Karpas-422 (cell line): ENCODE measurements around the gene VSTM4. TPM values are rescaled to one million over a fixed set of nuclear protein-coding genes. Genes with fewer than 3 reads are reported as not detected.

Experiments used
- DNase-seq: peaks from one replicate; pipeline ENCODE4 v3.0.0-alpha.2; 2015
- H2AFZ ChIP-seq: fragments of 200-600 bp; sonication (generic); 2 replicates; pipeline ENCODE4 v1.6.1; 2014; ENCODE audit warnings: antibody characterized with exemption, low read length, mixed read lengths
- H3K27ac ChIP-seq: fragments of 200-600 bp; sonication (generic); 2 replicates; pipeline ENCODE4 v1.5.1; 2014; ENCODE audit warnings: mild to moderate bottlenecking, low read length, moderate library complexity
- H3K27me3 ChIP-seq: fragments of 200-600 bp; sonication (generic); 2 replicates; pipeline ENCODE4 v1.6.1; 2014; ENCODE audit warnings: low read length, mixed read lengths
- H3K36me3 ChIP-seq: fragments of 200-600 bp; sonication (generic); 2 replicates; pipeline ENCODE4 v1.6.1; 2014; ENCODE audit warnings: low read length, mixed read lengths; ENCODE audit not compliant: insufficient read depth
- H3K4me1 ChIP-seq: fragments of 200-600 bp; sonication (generic); 2 replicates; pipeline ENCODE4 v1.6.1; 2014; ENCODE audit warnings: mild to moderate bottlenecking, low read length, mixed read lengths
- H3K4me2 ChIP-seq: fragments of 200-600 bp; sonication (generic); 2 replicates; pipeline ENCODE4 v1.6.1; 2014; ENCODE audit warnings: low read length, low read depth, mild to moderate bottlenecking; ENCODE audit not compliant: poor library complexity, severe bottlenecking
- H3K4me3 ChIP-seq: fragments of 200-600 bp; sonication (generic); 2 replicates; pipeline ENCODE4 v1.5.1; 2014; ENCODE audit warnings: mild to moderate bottlenecking, antibody characterized with exemption, low read length, mixed read lengths
- H3K79me2 ChIP-seq: fragments of 200-600 bp; sonication (generic); 2 replicates; pipeline ENCODE4 v1.6.1; 2014; ENCODE audit warnings: mild to moderate bottlenecking, low read length, mixed read lengths
- H3K9ac ChIP-seq: fragments of 200-600 bp; sonication (generic); 2 replicates; pipeline ENCODE4 v1.6.0; 2014; ENCODE audit warnings: low read length
- H3K9me2 ChIP-seq: fragments of 200-600 bp; sonication (generic), shearing (Covaris generic); replicated peaks from 2 replicates; pipeline ENCODE4 v1.6.0; 2014; ENCODE audit warnings: mild to moderate bottlenecking, low read length, moderate library complexity; ENCODE audit not compliant: insufficient read depth
- H3K9me3 ChIP-seq: fragments of 300-700, 200-600 bp; sonication (generic); 2 replicates; pipeline ENCODE4 v1.6.1; 2014; ENCODE audit warnings: low read length, mixed read lengths
- H4K20me1 ChIP-seq: fragments of 200-600 bp; sonication (generic); 2 replicates; pipeline ENCODE4 v1.6.1; 2014; ENCODE audit warnings: mild to moderate bottlenecking, antibody characterized with exemption, low read length, low read depth; ENCODE audit not compliant: insufficient read depth
- total RNA-seq: library from RNA; depleted of rRNA; stranded (reverse); fragments of >200 nt; shearing (Covaris generic); gene quantifications from 2 replicates; pipeline ENCODE4 v1.2.3, GENCODE V29; 2014; ENCODE audit warnings: low replicate concordance; rRNA removed

VSTM4 gene
- total RNA-seq, result not detected in 2 replicates

DNA sequence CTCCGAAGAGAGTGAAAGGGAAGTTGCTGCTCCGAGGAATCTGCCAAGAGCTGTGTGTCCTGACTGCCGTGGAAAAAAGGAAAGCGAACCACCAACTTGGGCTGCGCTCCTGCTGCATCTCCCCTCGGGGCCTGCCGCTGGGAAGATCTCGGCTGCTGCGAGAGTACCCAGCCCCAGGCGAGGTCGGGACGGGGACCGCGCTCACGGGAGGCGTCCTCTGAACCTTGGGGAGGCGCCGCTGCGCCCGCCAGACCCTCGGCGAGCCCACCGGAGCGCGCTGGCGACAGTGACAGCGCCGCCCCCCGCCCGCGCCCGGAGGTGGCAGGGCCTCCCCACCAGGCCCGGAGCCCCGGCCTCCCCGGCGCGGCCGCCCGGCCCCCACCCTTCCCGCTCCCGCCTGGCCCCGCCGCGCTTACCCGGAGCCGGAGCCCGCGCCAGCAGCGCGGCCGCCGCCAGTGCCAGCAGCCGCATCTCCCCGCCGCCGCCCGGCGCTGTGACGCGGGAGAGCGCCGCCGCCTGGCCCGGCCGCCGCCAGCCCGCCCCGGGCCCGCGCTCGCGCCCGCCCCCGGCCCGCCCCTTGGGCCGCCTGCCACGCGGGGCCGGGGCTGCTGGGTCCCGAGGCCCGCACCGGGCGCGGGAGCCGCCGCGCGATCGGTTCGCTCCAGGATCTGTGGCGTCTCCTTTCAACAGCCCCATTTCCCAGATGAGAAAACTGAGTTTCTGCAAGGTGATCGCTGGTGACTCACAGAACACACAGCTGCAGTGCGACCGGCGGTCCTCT is at the start of gene VSTM4:
VSTM4 (minus strand) TSS at position 508 of the 781 bp plus-strand sequence; CDS start at position 471, 37 bp downstream.
- Histone ChIP-seq H3K9ac (no peak within 1 kb of the TSS), H3K36me3 (no peaks in the 10 kb centered on the region), H2AFZ (no peak within 1 kb of the TSS), H3K79me2 (no peaks in the 10 kb centered on the region), H3K9me3 (no peaks in the 10 kb centered on the region), H3K27ac (no peak within 1 kb of the TSS), H3K9me2 (no peaks in the 10 kb centered on the region), H3K4me3 (no peak within 1 kb of the TSS), H3K27me3 (no peaks in the 10 kb centered on the region), H3K4me2 (no peak within 1 kb of the TSS), H4K20me1 (no peaks in the 10 kb centered on the region), H3K4me1 (no peaks in the 10 kb centered on the region)
- DNase-seq, result no peak

GRCh38 chr10:49164559-49165188 is 49.4 kb upstream of the VSTM4 start:
- no peaks in the 10 kb centered on the region for H3K9me2 ChIP-seq
- peak; percentile 93 for DNase-seq
- H3K4me1 ChIP-seq, result peaks cover 17% of the 10 kb centered on the region
- H4K20me1 ChIP-seq, result no peaks in the 10 kb centered on the region
- peak overlapping the region; percentile 37 for H3K9ac ChIP-seq
- H3K79me2 ChIP-seq, result no peaks in the 10 kb centered on the region
- peak overlapping the region; percentile 33 for H3K4me2 ChIP-seq
- no peak overlapping the region for H3K4me3 ChIP-seq
- H3K9me3 ChIP-seq, result no peaks in the 10 kb centered on the region
- H3K27ac ChIP-seq, result no peak overlapping the region
- no peaks in the 10 kb centered on the region for H3K27me3 ChIP-seq
- H3K36me3 ChIP-seq, result no peaks in the 10 kb centered on the region
- peak overlapping the region; percentile 80 for H2AFZ ChIP-seq

DNA sequence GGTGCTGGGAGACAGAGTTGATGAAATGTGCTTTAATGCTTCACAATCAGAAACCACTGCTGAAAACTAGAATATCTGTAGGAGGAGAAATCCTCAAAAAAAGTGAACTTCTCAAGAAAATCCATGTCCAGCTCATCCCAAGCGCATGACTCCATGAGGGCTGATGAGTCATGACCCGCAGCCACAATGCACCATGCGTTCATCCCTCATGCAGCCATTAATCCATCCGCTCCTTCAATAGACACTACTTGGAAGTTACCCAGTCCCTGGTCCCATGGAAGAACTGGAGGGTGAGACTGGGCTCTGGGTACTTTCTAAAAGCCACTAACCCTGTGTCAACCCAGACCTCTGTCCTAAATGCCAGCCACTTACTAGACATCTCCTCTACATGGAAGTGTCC is 48.4 kb upstream of the VSTM4 start:
- Histone ChIP-seq H3K36me3 (no peaks in the 10 kb centered on the region), H3K9me2 (no peaks in the 10 kb centered on the region), H4K20me1 (no peaks in the 10 kb centered on the region), H3K4me1 (peaks cover 17% of the 10 kb centered on the region), H3K9ac (no peak overlapping the region), H3K27ac (no peak overlapping the region), H3K4me2 (no peak overlapping the region), H2AFZ (peak overlapping the region; percentile 80; the same call in 1 of the 2 replicates), H3K27me3 (no peaks in the 10 kb centered on the region), H3K79me2 (no peaks in the 10 kb centered on the region), H3K9me3 (no peaks in the 10 kb centered on the region), H3K4me3 (no peak overlapping the region)
- no peak for DNase-seq

DNA sequence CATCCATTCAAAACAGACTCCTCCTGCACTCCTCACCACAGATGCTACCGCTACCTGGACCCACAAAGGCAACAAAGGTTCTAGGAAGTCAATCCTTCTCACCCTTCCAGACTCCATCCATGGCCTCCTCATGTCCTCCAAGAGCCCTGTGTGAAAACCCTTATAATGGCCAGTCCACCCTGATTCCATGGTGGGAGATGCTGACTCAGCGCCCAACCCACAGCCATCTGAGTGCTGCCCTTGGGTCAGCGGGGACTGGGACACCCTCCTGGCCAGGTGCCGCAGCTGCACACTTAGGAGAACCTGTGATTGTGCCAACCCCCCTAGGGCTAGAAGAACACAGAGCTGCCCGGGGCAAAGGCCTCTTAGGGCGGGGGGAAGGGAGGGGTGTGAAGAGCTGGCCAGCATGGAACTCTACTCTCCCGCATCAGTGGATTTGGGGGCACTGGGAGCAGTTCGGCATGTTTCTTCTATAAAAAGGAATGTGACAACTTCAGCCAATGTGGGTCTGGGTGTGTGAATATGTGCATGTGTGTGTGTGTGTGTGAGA is 47.5 kb upstream of the VSTM4 start:
- Histone ChIP-seq H2AFZ (no peak overlapping the region), H4K20me1 (no peaks in the 10 kb centered on the region), H3K9me2 (no peaks in the 10 kb centered on the region)

GRCh38 chr10:49162063-49162462 is 46.7 kb upstream of the VSTM4 start:
- Histone ChIP-seq H3K27me3 (no peaks in the 10 kb centered on the region), H3K36me3 (no peaks in the 10 kb centered on the region), H3K4me1 (peaks cover 17% of the 10 kb centered on the region), H3K9ac (no peak overlapping the region), H3K4me2 (no peak overlapping the region), H3K9me2 (no peaks in the 10 kb centered on the region), H3K4me3 (no peak overlapping the region), H4K20me1 (no peaks in the 10 kb centered on the region), H3K9me3 (no peaks in the 10 kb centered on the region), H3K27ac (no peak overlapping the region), H3K79me2 (no peaks in the 10 kb centered on the region), H2AFZ (no peak overlapping the region)
- DNase-seq, result no peak

More for the DNA sequence above, 47.5 kb upstream of the VSTM4 start:
- Histone ChIP-seq H3K4me1 (peaks cover 17% of the 10 kb centered on the region), H3K36me3 (no peaks in the 10 kb centered on the region), H3K4me3 (no peak overlapping the region), H3K27me3 (no peaks in the 10 kb centered on the region), H3K27ac (no peak overlapping the region), H3K9me3 (no peaks in the 10 kb centered on the region), H3K4me2 (no peak overlapping the region), H3K79me2 (no peaks in the 10 kb centered on the region), H3K9ac (no peak overlapping the region)
- DNase-seq, result no peak

GRCh38 chr10:49161411-49161997 is 46.2 kb upstream of the VSTM4 start:
- no peak overlapping the region for H3K9ac ChIP-seq
- peaks cover 17% of the 10 kb centered on the region for H3K4me1 ChIP-seq
- no peak overlapping the region for H2AFZ ChIP-seq
- no peak overlapping the region for H3K4me3 ChIP-seq
- H4K20me1 ChIP-seq, result no peaks in the 10 kb centered on the region
- peak; percentile 53 for DNase-seq
- no peak overlapping the region for H3K4me2 ChIP-seq
- H3K36me3 ChIP-seq, result no peaks in the 10 kb centered on the region
- H3K27ac ChIP-seq, result no peak overlapping the region
- no peaks in the 10 kb centered on the region for H3K9me3 ChIP-seq
- H3K27me3 ChIP-seq, result no peaks in the 10 kb centered on the region
- no peaks in the 10 kb centered on the region for H3K9me2 ChIP-seq
- no peaks in the 10 kb centered on the region for H3K79me2 ChIP-seq

DNA sequence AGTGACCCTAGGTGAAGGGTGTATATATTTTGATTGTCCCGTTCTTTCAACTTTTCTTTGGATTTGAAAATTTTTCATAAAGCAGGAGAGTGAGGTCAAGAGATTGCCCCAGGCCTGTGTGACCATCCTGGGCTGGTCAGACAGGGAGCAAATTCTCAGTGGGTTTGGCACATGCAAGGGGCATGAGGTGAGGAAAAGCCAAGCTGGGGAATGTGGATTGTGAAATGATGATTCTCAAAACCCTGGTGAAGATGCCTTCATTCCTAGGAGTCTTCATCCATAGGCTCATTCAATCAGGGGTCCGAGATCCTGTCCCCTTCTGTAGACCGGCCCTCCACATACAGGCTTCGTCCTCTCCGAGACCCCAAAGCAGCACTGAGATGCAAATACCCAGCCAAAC is 45.5 kb upstream of the VSTM4 start:
- no peak overlapping the region for H3K9ac ChIP-seq
- no peaks in the 10 kb centered on the region for H3K9me2 ChIP-seq
- no peaks in the 10 kb centered on the region for H3K36me3 ChIP-seq
- no peaks in the 10 kb centered on the region for H4K20me1 ChIP-seq
- no peaks in the 10 kb centered on the region for H3K9me3 ChIP-seq
- no peak overlapping the region for H2AFZ ChIP-seq
- no peak overlapping the region for H3K27ac ChIP-seq
- H3K79me2 ChIP-seq, result no peaks in the 10 kb centered on the region
- H3K27me3 ChIP-seq, result no peaks in the 10 kb centered on the region
- H3K4me3 ChIP-seq, result no peak overlapping the region
- no peak overlapping the region for H3K4me2 ChIP-seq
- peaks cover 11% of the 10 kb centered on the region for H3K4me1 ChIP-seq
- DNase-seq, result no peak

GRCh38 chr10:49160110-49160509 is 44.8 kb upstream of the VSTM4 start:
- peaks cover 10% of the 10 kb centered on the region for H3K4me1 ChIP-seq
- H3K79me2 ChIP-seq, result no peaks in the 10 kb centered on the region
- H3K4me3 ChIP-seq, result no peak overlapping the region
- H3K9me3 ChIP-seq, result no peaks in the 10 kb centered on the region
- no peak overlapping the region for H3K9ac ChIP-seq
- H3K27ac ChIP-seq, result no peak overlapping the region
- H3K27me3 ChIP-seq, result no peaks in the 10 kb centered on the region
- H3K9me2 ChIP-seq, result no peaks in the 10 kb centered on the region
- no peak overlapping the region for H3K4me2 ChIP-seq
- no peak overlapping the region for H2AFZ ChIP-seq
- no peaks in the 10 kb centered on the region for H3K36me3 ChIP-seq
- no peak for DNase-seq
- no peaks in the 10 kb centered on the region for H4K20me1 ChIP-seq
